ENCODE data around the gene KLK14. TPM values are rescaled to one million over a fixed set of nuclear protein-coding genes. Genes with fewer than 3 reads are reported as not detected.

KLK14 gene
- total RNA-seq, 2 donors from 2014 or later: 4.2 to 5.3 TPM

DNA sequence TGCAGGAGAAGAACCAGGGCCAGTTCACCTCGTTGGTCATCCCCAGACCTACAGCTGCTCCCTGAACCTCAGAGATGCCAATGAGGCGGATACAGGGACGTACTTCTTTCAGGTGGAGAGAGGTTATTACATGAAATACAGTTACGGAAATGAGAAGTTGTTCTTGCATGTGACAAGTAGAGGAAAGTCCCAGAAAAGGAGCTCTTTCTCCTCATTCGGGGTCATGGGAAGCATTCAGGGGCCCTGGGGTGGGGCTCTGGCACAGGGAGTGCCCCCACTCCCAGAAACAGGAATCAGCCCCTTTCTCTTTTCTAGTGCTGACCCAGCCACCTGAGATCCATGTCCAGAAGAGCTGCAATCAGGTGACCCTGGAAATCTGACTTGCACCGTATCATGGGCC, 37.5 kb upstream of the KLK14 start:
- TF ChIP-seq, protein P1, sequence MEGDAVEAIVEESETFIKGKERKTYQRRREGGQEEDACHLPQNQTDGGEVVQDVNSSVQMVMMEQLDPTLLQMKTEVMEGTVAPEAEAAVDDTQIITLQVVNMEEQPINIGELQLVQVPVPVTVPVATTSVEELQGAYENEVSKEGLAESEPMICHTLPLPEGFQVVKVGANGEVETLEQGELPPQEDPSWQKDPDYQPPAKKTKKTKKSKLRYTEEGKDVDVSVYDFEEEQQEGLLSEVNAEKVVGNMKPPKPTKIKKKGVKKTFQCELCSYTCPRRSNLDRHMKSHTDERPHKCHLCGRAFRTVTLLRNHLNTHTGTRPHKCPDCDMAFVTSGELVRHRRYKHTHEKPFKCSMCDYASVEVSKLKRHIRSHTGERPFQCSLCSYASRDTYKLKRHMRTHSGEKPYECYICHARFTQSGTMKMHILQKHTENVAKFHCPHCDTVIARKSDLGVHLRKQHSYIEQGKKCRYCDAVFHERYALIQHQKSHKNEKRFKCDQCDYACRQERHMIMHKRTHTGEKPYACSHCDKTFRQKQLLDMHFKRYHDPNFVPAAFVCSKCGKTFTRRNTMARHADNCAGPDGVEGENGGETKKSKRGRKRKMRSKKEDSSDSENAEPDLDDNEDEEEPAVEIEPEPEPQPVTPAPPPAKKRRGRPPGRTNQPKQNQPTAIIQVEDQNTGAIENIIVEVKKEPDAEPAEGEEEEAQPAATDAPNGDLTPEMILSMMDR (IDR thresholded peaks at IDR 0.05): no peak
- TF ChIP-seq POLR2A (IDR thresholded peaks at IDR 0.05): no peak
- no peak for TF ChIP-seq POLR2AphosphoS5 (IDR thresholded peaks at IDR 0.05)
- no peaks in the 10 kb centered on the region for H3K36me3 ChIP-seq
- 89% methylated on average over 6 of the region's 6 CpGs for WGBS

DNA sequence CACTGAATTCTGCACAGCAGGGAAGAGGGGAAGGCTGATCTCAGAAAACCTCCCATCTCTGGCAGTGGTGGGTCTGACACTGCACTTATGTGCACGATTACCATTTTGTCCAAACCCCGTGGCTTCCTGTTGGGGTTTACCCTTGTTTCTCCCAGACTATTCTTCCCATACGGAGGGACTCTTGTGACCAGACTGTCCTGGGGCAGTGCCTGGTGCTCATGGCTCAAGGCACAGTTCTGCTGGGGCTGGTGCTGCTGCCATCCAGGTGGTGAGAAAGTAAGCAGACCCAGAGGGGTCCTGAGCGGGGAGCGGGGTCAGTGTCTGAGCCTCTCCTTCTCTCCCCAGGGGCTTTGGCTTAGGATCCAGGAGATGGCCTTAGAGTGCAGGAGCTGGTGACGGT, 36.9 kb upstream of the KLK14 start:
- intact Hi-C loops (cut with DNase I): no loop called here
- no peaks in the 10 kb centered on the region for H3K36me3 ChIP-seq
- H3K27ac ChIP-seq: no peak overlapping the region
- H3K4me3 ChIP-seq: no peak overlapping the region
- 83% methylated on average over 6 of the region's 6 CpGs for WGBS
- TF ChIP-seq POLR2A (IDR thresholded peaks at IDR 0.05): no peak
- DNase-seq (ENCODE audit: low spot score): no peak
- no peaks in the 10 kb centered on the region for H3K27me3 ChIP-seq (replicated peaks; ENCODE audit: insufficient read depth)
- H3K4me1 ChIP-seq (replicated peaks): no peaks in the 10 kb centered on the region
- H3K9me3 ChIP-seq: no peaks in the 10 kb centered on the region

More for the DNA sequence above, 37.5 kb upstream of the KLK14 start:
- intact Hi-C loops (cut with DNase I): no loop called here
- H3K27me3 ChIP-seq (replicated peaks; ENCODE audit: insufficient read depth): no peaks in the 10 kb centered on the region
- H3K4me1 ChIP-seq (replicated peaks): no peaks in the 10 kb centered on the region
- no peak overlapping the region for H3K27ac ChIP-seq
- H3K4me3 ChIP-seq: no peak overlapping the region
- no peak for DNase-seq (ENCODE audit: low spot score)
- H3K9me3 ChIP-seq: no peaks in the 10 kb centered on the region

DNA sequence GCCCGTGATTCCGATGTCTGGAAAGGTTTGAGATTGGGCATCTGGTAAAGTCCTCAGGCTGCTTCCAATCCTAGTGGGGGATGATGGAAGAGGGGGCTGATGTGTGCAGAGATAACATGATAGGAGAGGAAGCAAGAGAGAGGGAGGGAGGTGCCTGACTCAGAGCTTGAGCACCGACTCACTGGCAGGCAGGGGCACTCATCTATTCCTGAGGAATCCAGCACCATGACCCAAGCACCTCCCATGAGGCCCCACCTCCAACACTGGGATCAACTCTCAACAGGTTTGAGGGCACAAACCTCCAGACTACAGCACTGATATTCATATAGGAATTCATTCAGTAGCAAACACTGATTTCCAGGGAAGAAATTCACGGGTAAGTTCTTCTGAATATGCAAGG, 36.4 kb upstream of the KLK14 start:
- H3K27ac ChIP-seq: no peak overlapping the region
- TF ChIP-seq POLR2AphosphoS5 (IDR thresholded peaks at IDR 0.05) (no peak), POLR2A (IDR thresholded peaks at IDR 0.05) (no peak)
- TF ChIP-seq, protein P1 (IDR thresholded peaks at IDR 0.05): no peak

DNA sequence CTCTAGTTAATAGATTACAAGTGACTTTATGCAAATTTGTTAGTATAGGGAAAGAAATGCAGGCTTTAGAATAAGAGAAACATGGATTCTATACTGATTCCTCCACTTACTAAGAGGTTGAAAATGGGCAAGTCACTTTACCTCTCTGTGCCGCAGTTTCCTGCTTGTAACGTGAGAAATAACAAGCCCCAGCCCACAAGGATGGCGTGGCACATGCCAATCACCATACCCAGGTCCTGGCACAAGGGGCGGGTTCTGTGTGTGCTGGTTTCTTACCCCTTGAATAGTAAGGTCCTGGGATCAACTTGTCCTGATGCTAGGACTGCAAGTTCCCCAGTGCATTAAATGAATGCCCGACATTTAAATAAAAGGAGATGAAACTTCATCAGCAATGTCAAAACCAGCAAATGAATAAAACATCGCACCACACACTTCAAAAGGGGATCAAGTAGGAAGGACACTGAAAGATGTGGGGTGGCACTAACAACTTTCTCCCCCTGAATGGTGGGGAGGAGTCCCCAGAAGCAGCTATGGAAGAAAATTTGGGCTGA, 34.1 kb upstream of the KLK14 start:
- Histone ChIP-seq H3K9me3 (no peaks in the 10 kb centered on the region), H3K4me1 (replicated peaks) (no peaks in the 10 kb centered on the region), H3K27ac (no peak overlapping the region), H3K27me3 (replicated peaks; ENCODE audit: insufficient read depth) (no peaks in the 10 kb centered on the region), H3K36me3 (no peaks in the 10 kb centered on the region), H3K4me3 (no peak overlapping the region)
- no peak for DNase-seq (ENCODE audit: low spot score)
- WGBS: 69% methylated on average over 6 of the region's 6 CpGs
- intact Hi-C loops (cut with DNase I): no loop called here
- TF ChIP-seq, protein P1 (IDR thresholded peaks at IDR 0.05): no peak
- TF ChIP-seq POLR2AphosphoS5 (IDR thresholded peaks at IDR 0.05) (no peak), POLR2A (IDR thresholded peaks at IDR 0.05) (no peak)

More for the DNA sequence above, 36.4 kb upstream of the KLK14 start:
- DNase-seq (ENCODE audit: low spot score): no peak
- intact Hi-C loops (cut with DNase I): no loop called here
- no peaks in the 10 kb centered on the region for H3K9me3 ChIP-seq
- 57% methylated on average over 4 of the region's 4 CpGs for WGBS
- no peaks in the 10 kb centered on the region for H3K27me3 ChIP-seq (replicated peaks; ENCODE audit: insufficient read depth)
- H3K36me3 ChIP-seq: no peaks in the 10 kb centered on the region
- H3K4me3 ChIP-seq: no peak overlapping the region
- H3K4me1 ChIP-seq (replicated peaks): no peaks in the 10 kb centered on the region

DNA sequence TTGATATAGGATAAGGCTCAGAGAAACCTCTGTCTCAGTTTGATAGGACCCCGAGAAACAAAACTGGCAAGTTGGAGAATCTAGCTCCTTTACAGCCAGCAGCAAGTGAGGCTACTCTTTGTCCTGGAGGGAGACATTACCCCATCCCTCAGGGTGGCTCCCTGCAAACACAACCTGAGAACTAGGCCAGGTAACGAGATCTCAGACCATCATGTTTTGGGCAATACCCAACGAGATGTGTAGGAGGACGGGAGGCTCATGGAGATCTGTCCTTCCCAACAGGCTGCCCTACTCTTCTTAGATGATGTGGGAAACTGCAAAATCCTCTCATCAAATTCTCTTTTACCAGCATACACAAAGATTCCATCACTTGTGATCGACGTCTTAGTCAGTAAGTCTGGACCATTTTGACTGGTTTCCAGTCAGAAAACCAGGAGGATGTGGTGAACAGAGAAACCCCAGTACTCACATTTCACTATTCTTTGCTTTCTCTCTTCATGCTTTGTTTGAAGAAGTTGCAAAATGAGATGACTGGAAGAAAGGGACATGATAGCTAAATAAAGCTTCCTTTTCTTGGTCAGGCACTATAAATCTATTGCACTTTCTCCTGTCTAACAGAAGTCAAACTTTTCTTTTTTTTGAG, 31.5 kb upstream of the KLK14 start:
- no peak for DNase-seq (ENCODE audit: low spot score)
- no peak for TF ChIP-seq POLR2AphosphoS5 (IDR thresholded peaks at IDR 0.05)
- TF ChIP-seq, protein P1 (IDR thresholded peaks at IDR 0.05): no peak
- TF ChIP-seq POLR2A (IDR thresholded peaks at IDR 0.05): no peak
- Histone ChIP-seq H3K9me3 (no peaks in the 10 kb centered on the region), H3K27ac (no peak overlapping the region), H3K36me3 (no peaks in the 10 kb centered on the region), H3K27me3 (replicated peaks; ENCODE audit: insufficient read depth) (no peaks in the 10 kb centered on the region), H3K4me3 (no peak overlapping the region), H3K4me1 (replicated peaks) (no peaks in the 10 kb centered on the region)
- 84% methylated on average over 6 of the region's 6 CpGs for WGBS
- intact Hi-C loops (cut with DNase I): no loop called here
